ENCODE data around the gene PDLIM7.
"Not testable (repeated sequence)": the region's sequence is repeated elsewhere in the genome, so short reads cannot be mapped to it uniquely, and the experiment has no call there.

PDLIM7 gene

DNA sequence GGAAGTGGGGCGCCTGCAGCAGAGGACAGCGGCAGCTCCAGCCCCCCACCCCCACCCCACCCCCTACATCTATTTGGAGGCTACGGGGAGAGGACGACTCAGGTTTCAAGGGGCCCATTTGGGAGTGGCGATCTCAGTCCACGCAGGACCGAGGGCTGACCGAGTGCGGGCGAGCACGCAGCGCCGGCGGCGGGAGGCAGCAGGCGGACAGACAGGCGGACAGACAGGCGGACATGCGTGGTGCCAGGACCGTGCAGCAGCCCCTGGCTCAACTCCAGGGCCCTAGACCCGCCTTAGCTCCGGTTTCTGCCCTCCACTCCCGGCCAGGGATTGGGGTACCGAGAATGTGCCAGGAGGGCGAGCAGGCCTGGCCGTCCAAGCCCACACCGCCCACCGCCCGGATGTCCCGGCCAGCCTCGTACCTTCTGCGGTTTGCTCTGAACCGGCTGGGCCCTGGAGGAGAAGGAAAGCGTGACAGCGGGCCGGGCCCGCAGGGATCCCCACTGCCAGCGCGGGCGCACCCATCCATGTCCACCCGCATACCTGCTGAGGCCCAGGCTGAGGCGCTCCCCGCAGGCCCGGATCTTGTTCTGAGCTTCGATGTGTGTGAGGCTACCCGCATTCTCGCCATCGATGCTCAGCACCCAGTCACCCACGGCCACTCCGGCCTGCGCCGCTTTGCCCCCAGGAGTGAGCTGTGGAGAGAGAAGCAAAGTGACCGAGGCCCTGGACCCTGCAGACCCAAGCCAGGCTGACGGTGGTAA, 5.2 kb downstream of the PDLIM7 start:
- no peak for DNase-seq (ENCODE audit: low read depth)

DNA sequence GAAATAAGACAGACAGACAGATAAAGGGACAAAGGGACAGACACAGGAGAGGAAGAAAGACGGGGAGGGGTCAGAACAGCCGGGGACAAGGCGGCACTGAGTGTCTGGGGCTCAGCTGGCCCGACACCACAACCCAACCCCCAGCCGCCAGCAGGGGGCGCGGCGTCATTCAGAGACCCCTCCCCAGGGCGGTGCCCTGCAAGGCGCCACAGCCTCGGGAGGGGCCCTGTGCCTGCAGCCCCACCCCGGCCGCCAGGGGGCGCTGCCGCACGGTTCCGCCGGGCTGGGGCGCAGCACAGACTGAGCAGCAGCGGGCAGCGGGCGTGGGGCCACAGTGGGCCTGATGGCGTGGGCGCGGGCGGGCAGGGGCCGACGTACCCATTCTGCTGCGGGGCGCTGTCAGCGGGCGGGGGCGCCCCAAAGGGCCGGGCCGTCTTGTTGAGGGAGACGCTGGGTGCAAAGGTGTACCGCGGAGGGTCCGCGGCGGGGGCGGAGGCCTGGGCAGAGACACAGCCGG, 5.9 kb downstream of the PDLIM7 start:
- no peak for DNase-seq (ENCODE audit: low read depth)

DNA sequence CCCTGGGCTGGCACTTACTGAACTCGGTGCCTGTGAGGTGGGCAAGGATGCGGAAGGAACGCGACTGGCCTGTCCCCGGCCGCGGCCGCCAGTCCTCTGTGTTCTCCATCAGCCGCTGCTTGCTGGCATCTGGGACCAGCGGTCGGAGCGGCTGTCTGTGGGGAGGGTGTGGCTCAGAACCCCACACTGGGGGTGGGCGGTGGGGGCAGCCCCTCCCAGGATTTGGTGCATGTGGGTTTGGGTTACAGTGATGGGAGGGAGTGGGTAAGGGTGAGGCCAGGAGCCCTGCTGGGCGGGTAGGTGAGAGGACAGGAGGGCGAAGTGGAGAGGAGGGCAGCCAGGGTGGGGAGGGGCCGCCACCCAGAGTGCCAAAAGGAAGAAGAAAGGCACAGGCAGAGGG, 6.4 kb downstream of the PDLIM7 start:
- no peak for DNase-seq (ENCODE audit: low read depth)

DNA sequence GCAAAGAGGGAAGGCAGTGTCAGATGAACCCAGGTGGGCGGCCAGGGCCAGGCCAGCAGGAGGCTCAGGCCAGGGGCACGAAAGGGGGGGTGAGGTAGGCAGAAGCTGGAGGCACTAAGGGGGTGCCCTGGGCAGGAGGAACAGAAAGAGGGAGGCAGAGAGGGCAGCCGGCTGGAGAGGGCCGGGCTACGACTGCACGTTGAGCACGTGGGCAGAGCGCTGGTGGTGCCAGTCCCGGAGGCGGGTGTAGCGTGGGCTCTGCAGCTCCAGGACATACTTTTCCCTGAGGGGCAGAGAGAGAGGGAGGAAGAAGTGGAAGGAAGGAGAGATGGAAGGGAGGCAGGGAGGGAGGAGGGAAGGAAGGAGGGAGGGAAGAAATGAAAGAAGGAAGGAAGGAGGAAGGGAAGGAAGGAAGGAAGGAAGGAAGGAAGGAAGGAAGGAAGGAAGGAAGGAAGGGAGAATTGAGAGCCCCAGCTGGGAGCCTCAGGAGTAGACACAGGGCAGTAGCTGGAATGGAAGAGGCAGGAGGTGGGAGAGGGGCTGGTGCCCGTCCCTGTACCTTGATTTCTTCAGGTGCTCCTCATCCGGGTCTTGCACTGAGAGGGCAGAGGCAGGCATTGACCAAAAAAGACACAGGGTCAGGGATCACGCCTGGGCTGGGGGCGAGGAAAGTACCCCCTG, 7.0 kb downstream of the PDLIM7 start:
- DNase-seq (ENCODE audit: low read depth), result no peak

DNA sequence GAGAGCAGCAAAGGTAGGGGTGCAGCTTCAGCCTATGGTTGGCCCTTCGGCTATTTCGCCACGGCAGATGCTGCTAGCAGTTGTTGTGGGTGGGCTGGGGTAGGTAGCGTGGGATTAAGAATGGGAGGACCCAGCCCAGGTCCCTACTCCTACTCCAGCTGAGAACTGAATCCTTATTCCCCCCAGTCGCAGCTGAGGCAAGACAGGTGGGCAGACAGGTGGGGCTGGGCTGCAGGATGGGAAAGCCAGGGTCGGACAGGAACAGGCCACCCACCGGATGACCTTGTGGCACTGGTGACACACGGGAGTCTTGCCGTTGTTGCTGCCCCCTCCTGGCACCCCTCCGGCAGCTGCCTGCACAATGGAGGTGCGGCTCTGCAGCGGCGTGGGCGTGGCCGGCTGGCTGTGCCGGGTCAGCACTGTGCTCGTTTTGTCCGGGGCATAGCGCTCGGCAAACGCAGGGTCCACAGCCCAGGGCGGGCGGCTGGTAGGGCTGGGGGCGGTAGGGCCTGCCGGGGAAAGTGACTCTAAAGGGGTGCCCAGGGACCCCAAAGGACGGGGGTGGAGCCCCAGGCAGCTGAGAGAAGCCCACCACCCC, 8.2 kb downstream of the PDLIM7 start:
- DNase-seq (ENCODE audit: low read depth), result no peak

DNA sequence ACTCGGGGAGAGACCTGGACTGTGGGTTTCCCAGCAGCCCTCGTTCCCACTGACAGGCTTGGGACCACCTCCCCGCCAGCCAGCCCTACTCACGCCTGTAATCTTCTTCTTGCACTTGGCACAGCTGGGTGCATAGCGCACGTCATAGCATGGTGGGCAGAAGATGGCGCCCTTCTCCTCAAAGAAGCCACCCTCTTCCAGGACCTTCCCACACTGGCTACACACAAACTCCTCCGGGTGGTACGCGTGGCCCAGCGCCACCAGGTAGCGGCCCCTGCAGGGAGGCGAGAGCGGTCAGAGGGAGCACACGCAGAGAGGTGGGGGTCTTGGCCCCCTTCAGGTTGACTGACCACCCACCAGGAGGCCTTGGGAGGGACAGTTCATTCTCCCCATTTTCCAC, 9.4 kb downstream of the PDLIM7 start:
- no peak for DNase-seq (ENCODE audit: low read depth)

DNA sequence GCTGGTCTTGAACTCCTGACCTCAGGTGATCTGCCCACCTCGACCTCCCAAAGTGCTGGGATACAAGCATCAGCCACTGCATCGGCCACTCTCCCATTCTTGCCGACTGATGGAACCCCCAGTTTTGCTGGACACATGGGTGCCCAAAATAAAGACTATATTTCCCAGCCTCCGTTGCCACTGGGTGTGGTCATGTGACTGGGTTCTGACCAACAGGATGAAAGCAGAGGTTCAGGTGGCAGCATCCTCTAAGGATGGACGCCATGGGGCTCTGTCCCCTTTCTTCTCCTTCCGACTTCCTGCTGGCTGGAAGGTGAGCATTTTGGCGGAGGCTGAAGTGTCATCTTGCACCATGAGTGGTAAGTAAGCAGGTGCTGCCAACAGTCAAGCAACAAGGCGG, 10.3 kb downstream of the PDLIM7 start:
- DNase-seq (ENCODE audit: low read depth), result no peak

DNA sequence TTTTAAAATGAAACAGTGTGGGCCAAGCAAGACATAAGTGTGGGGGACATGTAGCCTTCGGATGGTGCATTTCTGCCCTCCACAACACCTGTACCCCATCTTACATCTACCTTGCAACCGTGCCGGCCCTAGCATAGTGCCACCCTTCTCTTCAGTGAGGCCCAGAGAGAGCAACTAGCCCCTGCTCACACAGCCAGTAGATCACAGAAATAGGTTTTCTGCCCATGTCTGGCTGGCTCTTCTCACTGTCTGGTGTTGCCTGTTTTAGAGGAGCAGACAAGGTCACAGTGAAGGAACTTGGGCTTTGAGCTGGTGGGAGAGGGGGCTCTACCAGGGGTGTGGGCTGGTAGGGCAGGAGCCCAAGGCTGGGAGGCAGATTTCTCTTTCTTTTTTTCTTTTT, 11.1 kb downstream of the PDLIM7 start:
- DNase-seq (ENCODE audit: low read depth), result no peak

DNA sequence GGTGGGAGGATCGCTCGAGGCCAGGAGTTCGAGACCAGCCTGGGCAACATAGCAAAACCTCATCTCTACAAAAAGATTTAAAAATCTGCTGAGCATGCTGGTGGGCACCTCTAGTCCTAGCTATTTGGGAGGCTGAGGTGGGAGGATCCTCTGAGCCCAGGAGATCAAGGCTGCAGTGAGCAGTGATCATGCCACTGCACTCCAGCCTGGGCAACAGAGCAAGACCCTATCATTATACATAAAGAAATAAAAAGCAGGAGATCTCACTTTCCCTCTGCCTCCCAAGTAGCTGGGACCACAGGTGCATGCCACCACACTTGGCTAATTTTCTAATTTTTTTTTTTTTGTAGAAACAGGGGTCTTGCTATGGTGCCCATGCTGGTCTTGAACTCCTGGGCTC, 11.7 kb downstream of the PDLIM7 start:
- not testable (repeated sequence) for DNase-seq (ENCODE audit: low read depth)

DNA sequence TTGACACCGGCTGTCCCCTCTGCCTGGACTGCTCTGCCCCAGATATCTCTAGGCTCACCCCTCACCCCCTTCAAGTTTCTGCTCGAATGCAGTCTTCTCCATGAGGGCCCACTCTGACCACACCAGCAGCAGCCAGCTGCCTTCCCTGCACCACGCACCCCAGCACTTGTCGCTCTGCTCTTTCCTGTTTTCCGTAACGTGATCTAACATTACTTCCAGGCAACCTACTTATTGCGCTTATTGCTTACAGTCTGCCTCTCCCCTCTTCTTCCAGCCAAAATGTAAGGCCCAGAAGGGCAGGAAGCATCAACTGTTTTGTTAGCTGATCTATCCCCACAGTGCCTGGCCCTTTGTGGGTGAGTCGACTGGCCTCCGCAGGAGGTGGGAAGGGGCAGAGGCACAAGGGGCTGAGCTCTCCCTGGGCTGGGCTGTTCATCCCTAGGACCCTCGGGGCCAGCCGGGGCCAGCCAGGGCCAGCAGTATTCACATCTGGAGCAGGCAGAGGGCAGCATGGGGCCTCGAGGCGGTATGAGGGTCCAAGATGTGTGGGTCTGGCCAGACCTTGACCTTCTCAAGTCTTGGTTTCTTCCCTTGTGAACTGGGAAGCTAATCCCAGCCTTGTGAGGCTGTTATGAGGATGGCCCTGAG, 12.4 kb downstream of the PDLIM7 start:
- DNase-seq (ENCODE audit: low read depth), result no peak

DNA sequence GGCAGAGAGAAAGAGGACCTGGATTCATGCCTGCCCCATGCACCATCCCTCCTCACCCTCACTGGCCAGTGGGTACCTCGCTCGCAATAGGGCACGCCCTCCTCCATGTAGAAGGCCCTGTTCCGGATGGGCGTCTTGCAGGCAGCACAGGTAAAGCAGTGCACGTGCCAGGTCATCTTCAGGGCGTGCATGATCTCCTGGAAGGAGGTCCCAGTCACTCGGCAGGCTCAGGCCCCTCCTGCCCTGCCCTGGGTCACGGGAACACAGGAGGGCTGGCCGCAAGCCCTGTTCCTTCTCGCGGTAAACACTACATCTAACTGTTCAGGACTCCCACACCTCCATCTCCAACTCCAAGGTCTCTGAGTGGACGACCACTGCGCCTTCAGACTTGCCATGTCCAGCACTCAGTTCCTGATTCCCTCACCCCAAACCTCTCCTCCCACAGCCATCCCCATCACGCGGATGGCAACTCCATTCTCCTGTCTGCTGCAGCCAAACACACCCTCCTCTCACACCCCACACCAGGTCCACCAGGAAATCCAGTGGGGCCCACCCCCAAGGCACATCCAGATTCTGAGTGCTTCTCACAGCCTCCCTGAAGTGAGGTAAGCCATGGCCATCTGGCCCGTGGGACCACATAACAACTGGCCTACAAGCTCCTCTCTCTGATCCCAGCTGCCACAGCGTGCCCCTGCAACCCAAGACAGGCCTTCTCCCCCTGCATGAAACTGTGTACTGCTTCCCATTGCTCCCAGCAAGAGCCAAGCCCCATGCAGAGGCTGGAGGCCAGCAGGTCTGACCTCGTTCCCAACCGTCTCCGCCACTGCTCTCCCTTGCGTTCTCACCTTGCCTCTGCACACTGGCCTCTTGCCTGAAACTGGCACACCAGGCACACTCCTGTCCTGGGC, 13.2 kb downstream of the PDLIM7 start:
- DNase-seq (ENCODE audit: low read depth), result no peak

DNA sequence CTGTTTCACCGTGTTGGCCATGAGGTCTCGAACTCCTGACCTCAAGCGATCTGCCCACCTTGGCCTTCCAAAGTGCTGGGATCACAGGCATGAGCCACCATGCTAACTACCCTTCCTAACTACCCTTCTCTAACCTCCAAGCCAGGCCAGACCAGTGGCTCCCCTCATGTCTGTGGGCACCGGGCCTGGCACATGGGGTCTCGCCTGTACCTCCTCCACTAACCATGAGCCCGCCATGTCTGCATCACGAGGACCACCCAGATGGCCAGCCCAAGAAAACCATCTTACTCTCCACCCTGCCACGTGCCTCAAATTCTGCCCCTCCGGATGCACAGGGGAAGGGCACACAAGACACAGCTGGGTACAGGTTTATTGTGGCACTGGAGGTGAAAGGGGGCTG, 14.4 kb downstream of the PDLIM7 start:
- DNase-seq (ENCODE audit: low read depth), result no peak

DNA sequence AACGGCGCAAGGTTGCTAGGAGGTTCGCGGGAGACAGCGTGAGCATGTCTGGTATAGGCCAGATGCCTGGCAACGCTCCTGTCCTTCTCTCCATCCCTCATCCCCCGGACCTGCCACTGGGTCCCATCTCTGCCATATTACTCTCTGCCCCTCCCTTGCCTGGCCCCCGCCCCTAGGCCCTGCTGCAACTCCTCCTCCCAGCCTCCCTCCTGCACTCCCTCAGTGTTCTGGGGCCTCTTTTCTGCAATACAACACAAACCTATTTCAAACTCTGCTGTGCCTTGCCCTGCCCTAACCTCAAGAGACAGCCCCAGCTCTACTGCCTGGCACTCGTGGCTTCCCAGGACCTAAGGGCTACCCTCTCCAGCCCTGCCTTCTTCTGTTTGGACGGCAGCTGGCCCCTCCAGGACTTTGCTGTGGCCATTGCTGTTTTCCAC, 15.0 kb downstream of the PDLIM7 start:
- no peak for DNase-seq (ENCODE audit: low read depth)

DNA sequence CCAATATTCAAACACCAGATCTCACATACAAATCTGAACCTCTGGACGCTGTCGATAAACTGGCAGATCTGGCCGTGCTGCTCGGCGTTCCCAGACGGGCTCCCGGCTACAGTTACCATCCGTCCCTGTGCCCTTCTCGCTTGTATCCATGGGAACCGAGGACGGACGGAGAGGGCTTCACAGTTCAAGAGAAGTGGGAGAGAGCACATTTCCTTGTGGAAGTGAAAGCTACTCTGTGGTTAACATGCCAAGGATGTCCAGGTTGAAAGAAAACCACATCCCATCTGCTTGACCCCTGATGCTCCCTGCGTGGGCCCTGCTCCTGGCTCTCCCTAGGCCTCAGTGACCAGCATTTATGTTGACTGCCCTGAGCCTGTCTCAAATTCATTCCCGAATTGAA, 17.6 kb downstream of the PDLIM7 start:
- DNase-seq (ENCODE audit: low read depth), result peak; percentile 94

DNA sequence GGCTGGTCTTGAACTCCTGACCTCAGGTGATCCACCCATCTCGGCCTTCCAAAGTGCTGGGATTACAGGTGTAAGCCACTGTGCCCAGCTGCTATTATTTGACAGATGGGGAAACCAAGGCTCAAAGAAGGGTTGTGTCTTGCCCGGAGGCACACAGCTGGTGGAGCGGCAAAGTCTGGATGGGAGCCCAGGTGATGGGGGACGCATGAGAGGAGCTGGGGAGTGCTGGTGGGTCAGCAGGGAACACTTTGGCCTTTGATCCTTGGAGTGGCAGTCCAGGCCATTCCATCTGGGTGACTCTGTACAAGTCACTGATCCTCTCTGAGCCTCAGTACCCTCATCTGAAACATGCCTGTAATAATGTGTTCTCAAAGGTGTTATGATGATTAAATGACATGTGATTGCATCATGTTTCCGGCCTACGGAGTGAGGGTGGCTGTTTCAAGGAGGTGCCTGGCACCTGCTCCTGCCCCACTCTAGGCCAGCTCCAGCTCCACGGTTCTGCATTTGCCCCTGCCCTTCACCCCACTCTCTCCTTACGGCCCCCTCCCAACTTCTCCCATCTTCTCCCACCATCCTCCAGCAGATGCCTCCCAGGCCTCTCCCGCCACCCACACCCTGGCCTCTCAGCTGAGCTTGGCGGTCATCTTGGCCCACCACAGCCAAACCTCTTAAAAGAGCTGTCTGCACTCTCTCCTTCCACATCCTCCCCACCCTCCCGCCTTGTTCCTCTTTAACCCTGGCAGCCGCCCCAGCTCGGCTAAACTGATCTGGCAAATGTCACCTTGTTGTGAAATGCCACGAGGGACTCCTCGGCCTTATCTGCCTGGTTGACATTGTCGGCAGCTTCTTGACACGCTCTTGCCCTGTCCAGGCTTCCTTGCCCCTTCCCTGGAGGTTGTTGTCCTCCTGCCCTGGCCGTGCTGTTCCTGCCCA, 18.4 kb downstream of the PDLIM7 start:
- peak; percentile 74 for DNase-seq (ENCODE audit: low read depth)

DNA sequence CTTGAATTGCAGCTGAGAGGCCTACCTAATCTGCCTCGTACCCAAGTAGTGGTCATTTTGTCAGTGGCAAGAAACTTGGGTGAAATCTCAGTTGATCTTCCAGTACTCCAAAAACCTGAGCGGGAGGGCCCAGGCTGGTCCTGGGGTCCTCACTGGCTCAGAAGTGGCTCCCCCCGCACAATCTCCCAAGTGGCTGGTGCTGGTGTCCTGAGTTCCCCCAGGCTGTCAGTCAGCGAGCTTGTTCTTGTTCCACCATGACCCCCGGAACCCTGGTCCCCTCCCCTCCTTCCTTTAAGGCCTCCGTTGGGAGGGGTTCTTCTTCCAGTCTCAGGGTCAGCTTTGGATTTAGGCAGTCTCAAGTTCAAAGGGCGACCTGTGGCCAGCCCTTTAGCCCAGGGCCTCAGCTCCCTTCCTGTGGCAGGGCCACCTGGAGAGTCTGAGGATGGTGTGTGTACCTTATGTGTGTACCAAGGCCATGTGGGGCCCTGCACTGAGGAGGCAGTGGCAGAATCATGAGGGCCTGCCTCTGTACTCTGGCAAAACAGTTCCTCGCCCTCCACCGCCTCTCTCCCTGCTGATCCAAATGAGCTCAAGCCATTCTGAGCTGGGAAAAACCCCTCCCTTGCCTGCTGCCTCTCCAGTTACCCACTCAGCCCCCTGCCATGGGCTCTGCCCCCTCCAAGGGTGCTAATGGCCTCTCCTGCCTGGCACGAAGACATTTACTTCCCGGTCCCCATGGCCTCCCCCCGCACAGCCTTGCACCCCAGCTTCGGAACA, 19.5 kb downstream of the PDLIM7 start:
- DNase-seq (ENCODE audit: low read depth), result no peak

DNA sequence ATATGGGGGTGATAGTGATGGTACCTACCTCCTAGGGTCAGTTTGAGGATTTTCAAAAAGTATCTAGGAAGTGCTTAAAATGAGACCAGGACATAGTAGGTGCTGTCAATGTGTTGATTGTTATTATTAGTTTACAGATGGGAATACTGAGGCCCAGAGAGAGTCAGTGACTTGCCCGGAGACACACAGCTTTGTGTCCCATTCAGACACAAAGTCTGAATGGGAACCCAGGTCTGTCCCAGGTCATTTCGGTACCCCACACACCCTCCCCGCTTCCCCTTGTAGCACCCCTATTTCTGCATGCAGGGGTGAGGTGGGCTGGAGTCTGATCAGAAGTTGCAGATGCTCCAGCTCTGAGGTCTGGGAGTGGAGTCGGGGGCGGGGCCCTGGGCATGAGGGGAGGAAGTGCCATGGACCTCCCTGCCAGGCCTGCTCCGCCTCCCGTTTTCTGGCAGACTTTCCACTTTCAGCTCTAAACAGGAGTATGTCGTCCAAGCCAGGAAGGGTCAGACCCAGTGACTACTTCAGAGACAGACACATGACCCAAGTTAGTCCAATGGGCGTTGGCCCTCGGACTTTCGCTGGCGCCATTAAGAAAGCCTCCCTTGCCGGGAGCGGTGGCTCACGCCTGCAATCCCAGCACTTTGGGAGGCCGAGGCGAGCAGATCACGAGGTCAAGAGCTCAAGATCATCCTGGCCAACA, 20.7 kb downstream of the PDLIM7 start:
- peak; percentile 52 for DNase-seq (ENCODE audit: low read depth)

DNA sequence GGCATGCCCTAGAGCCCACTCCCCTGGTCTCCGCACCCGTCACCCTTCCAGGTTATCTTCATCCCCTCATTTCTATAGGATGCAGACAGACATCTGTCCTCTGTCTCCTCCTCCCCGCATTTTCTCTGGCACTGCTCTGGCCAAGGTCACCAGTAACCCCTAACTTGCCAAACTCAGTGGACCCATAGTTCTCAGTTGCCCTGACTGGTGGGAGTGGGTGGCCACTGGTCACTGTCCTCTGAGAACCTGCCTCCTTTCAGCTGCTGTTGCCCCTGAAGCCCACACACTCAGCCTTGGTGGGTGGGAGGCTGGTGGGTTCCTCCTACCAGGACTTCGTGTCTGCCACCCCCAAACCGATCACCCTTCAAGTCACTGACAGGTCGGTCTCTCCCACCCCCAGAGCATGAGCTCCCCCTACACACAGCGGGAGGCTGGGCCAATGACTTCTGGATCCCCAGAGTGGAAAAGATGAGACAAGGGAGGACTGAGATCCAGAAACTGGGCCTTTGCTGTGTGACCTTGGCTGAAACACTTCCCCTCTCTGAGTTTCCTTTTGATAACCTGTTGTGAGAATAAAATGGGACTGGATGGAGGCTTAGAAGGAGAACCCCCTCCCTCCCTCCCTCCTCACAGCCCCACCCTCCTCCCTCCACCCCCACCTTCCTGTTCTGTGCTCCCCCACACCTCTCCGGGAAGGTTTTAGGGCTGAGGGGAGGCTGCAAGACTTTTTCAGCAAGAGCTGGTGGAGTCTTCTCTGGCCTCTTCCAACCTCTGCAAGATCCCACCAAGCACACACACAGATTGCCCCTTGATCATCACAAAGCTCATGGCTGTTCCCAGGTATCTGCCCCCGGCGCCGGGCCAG, 21.6 kb downstream of the PDLIM7 start:
- no peak for DNase-seq (ENCODE audit: low read depth)

All from amniotic epithelial cell (primary cell).